Epithelial cell of prostate (primary cell): ENCODE measurements around the gene CCN6.

Experiments used
- DNase-seq: peaks from one replicate; pipeline ENCODE4 v3.0.0-alpha.2; 2011; ENCODE audit warnings: low read depth, low spot score
- H3K27ac ChIP-seq: fragments of 450-650 bp; 2 replicates; pipeline ENCODE4 v1.5.1; 2017; ENCODE audit warnings: mild to moderate bottlenecking

The CCN6 gene

GRCh38 chr6:112054001-112054400, at the start of gene CCN6:
Gene CCN6 (plus strand): TSS chr6:112054104. CDS start chr6:112054358, 254 bp downstream.
- no peak for DNase-seq
- peak within 1 kb of the TSS; percentile 34 for H3K27ac ChIP-seq

DNA sequence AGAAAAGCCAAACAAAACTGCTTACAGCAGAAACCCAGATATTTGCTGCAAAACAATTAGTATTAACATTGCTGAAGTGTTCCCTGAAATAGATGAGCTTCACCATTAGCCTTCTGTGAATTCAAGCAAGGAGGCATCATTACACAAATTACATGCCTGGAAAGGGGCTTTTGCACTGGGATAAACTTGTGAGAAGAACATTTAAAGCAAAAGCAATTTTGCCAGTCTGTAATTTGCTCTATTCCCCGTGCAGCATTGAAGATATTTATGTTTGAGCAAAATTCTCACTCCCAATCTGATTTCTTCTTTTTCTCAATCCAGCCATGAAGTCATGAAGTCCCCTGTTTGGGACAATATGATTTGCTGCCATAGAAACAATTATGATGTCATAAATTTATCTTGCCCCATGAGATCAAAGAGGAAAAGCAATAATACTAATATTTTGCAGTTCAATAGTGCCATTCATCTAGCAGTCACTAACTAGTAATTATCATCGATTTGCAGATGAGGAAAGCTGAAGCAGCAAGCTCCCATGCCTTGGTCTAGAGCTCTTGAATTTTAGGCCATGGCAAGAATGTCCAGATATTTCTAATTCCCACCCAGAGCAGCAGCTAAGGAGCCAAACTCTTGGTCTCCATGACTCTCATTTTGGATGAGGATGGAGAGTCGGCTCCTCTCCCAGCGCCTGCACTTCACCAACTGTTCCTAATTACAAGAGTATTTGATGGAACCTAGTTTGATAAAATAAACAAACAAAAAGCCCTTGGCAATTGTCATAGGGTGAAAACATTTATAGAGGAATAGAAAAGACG, 49.5 kb upstream of the CCN6 start:
- no peak overlapping the region for H3K27ac ChIP-seq
- DNase-seq, result no peak

- DNase-seq, result no peak
- H3K27ac ChIP-seq, result no peak overlapping the region
Observed at GRCh38 chr6:112005013-112005371, 48.9 kb upstream of the CCN6 start.

GRCh38 chr6:112007254-112007653, 46.6 kb upstream of the CCN6 start:
- no peak for DNase-seq
- H3K27ac ChIP-seq, result no peak overlapping the region

DNA sequence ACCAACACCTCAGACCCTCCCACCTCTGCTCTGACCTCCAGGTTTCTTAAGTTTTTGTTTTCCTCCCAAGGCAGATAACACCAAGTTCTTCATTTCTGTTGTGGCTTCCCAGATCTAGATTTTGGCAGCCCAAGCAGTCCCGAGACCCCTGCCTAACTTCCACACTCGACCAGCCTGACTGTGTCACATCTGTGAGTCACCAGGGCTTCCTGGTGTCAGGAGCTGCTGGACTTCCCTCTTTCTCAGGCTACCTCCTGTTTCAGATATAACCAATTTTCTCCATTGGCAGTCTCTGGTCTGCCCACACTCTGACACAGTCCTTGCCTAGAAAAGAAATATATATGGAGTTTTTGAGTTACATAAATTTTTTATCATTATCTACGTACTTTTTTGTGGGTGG, 46.1 kb upstream of the CCN6 start:
- no peak for DNase-seq
- H3K27ac ChIP-seq, result no peak overlapping the region

DNA sequence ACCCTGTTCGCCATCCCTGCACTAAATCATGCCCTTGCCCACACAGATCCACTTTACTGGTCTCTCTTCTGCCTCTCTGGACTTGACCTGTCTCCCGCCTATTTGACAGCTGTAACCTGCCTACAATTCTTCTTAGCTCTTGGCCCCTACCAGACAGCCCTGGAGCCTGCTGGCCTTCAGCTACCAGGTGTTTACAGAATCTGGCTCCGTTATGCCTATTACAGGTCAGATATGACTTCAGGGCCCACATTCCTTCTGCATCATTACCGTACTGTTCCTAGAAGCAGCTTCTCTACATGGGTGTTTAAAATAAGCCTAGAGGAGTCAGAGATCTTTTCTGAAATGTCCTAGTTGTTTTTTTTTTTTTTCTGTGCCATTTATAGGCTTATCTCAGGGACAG, 45.4 kb upstream of the CCN6 start:
- H3K27ac ChIP-seq, result no peak overlapping the region
- no peak for DNase-seq

GRCh38 chr6:112010328-112010727, 43.6 kb upstream of the CCN6 start:
- H3K27ac ChIP-seq, result no peak overlapping the region
- no peak for DNase-seq

DNA sequence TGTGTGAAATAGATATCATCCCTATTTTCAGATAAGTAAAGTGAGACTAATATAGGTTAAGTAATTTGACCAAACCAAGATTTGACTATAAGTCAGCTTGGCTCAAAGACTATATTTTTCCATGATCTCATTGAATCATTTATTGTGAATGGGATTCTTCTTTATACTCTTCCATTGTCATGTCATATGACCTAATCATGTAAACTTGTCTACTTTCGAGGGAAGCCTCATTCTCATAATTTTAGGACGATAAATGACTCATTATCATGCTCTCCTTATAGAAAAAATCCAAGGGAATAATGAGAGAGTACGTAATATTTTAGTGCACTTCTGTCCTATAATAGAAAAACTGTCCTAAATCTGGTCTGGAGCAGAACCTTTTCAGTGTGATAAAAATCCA, 40.9 kb upstream of the CCN6 start:
- DNase-seq, result no peak
- H3K27ac ChIP-seq, result no peak overlapping the region

GRCh38 chr6:112014483-112014882, 39.4 kb upstream of the CCN6 start:
- no peak overlapping the region for H3K27ac ChIP-seq
- DNase-seq, result no peak

DNA sequence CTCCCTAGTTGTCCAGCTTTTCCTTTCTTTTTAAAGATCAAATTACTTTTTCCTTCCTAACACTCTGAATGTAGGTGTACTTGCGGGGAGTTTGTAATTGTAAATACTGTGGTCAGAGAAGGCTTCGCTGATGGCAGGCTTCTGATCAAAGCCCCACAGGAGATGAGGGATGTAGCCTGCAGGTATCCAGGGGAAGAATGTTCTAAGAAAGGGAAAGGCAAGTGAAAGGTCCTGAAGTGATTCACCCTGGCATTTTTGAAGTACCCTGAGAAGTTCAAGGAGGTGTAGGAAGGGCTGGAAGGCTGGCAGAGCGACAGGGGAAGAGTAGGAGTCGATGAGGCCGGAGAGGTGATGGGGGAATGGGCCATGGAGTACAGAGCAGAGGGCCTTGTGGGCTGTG, 38.2 kb upstream of the CCN6 start:
- no peak for DNase-seq

GRCh38 chr6:112016320-112016719, 37.6 kb upstream of the CCN6 start:
- no peak overlapping the region for H3K27ac ChIP-seq
- no peak for DNase-seq

More for the DNA sequence above, 38.2 kb upstream of the CCN6 start:
- H3K27ac ChIP-seq, result no peak overlapping the region

DNA sequence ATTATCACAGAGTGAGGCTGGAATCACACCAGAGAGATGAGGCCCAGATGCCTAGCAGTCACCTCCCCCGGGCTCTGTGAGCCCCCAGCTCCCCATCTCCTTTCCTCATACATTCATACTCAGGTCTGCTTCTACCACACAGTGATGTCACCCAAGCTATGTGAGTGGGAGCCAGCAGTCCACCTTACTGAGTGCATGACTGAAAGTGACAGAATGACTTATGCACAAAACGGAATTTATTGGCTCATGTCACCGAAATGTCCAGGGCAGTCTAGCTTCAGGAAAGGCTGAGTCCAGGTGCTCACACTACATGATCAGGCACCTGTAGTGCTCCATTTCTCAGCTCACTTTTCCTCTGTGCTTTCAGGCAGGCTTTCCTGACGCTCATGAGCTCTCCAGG, 36.7 kb upstream of the CCN6 start:
- no peak overlapping the region for H3K27ac ChIP-seq
- DNase-seq, result no peak

GRCh38 chr6:112017760-112018537, 36.0 kb upstream of the CCN6 start:
- no peak for DNase-seq
- no peak overlapping the region for H3K27ac ChIP-seq

GRCh38 chr6:112018619-112019416, 35.1 kb upstream of the CCN6 start:
- no peak overlapping the region for H3K27ac ChIP-seq
- no peak for DNase-seq

DNA sequence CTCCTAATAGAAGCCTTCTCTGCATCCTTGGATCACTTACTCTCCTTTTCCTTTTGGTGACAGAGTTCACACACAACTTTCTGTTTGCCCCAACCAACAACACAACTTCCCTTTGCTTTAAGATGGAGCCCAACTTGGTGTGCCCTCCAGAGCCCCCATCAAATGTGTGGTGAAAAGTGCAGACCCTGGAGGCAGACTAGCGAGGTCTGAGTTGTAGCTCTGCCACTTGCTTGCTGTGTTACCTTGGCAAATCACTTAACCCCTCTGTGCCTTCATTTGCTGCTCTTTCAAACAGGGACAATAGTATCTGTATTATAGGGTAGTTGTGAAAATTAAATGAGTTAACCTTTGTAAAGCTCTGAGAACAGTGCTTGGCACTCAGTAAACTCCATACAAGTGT, 34.3 kb upstream of the CCN6 start:
- DNase-seq, result no peak
- no peak overlapping the region for H3K27ac ChIP-seq

GRCh38 chr6:112021691-112022310, 32.1 kb upstream of the CCN6 start:
- no peak for DNase-seq
- H3K27ac ChIP-seq, result no peak overlapping the region

DNA sequence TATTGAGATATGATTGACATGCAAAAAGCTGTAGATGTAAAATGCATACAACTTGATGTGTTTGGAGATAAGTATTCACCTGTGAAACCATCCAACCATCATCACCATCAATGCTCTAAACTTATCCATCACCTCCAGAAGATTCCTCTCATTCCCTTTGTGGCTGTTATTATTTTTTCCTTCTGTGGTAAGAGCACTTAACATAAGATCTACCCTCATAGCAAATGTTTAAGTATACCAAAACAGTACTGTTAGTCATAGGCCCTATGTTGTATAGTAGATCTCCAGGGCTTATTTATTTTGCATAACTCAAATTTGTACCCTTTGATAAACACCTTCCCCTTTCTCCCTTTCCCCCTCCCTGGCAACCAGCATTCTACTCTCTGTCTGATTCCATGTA, 31.2 kb upstream of the CCN6 start:
- no peak for DNase-seq
- no peak overlapping the region for H3K27ac ChIP-seq

- DNase-seq, result no peak
- no peak overlapping the region for H3K27ac ChIP-seq
Observed at GRCh38 chr6:112024464-112024863, 29.4 kb upstream of the CCN6 start.

- H3K27ac ChIP-seq, result no peak overlapping the region
- no peak for DNase-seq
Observed at GRCh38 chr6:112026933-112027332, 27.0 kb upstream of the CCN6 start.

GRCh38 chr6:112027942-112028674, 25.8 kb upstream of the CCN6 start:
- no peak for DNase-seq
- H3K27ac ChIP-seq, result no peak overlapping the region
